CD4-positive, alpha-beta T cell treated with Interleukin-17A for 1 hour (primary cell): ENCODE results near the gene TNS2.
"Not testable (repeated sequence)": the region's sequence is repeated elsewhere in the genome, so short reads cannot be mapped to it uniquely, and the experiment has no call there.

Experiments used
- DNase-seq: peaks from one replicate; pipeline ENCODE4 v3.0.0-alpha.2; 2020

TNS2 gene

DNA sequence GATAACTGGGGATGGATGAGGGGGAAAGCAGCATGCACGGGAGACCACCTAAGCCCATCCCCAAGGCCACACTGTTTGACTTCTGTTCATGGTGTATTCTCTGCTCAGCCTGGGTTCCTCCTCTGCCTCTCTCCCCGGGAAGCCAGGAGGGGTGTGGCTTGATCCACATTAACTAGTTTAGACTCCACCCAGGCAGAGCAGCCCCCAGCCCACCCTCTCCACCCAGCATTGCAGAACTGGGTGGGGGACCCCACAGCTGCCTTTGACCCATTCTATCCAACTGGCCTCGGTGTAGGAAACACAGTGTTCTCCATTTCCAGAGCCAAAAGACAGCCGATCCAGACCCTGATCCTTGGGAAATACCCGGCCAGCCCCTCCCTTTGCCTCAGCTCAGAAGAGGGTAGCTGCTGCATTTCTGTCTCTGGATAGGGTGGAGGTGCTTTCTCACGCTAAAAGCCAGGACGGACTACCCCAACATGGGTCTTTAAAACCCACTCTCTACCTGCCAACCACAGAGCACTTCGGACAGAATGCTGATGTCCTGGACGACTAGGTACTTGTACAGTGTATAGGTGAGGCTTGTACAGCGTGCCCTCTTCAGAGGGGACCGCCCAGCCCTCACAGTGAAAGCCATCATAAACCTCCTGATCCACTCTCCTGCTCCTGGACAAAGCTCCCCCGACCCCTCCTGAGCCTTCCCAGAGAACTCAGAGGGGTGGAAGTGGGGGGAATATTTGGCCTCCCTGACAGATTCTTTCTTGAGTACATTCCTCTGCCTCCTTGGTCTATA lies 20.0 kb downstream of the TNS2 start:
- no peak for DNase-seq

DNA sequence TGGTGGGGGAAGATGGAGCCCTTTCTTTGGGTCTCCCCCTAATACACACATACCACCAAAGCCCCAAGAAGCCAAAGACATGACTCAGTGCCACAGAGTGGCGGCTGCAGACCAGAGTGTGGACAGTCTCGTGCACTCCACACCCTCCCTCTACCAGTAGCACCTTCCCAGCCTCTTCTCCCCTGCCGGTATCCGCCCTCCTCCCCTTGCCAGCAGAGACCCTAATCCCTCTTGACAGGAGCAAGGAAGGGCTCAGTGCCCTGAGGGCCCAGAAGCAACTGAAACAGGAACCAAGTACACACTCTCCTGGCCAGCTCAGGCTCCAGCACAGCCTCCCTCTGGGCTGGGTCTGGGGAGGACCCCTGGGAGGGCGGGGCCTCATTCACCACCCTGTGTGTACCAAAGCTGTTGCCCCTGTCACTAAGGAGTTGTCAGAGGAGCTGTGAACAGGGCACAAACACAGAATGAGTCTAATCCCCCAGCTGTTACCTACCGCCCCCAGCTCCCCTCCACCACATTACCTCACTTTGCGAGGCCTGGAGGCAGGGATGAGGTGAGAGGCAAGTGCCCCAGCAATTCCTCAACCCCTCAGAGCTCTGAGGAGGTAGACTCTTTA lies 21.1 kb downstream of the TNS2 start:
- DNase-seq = no peak

DNA sequence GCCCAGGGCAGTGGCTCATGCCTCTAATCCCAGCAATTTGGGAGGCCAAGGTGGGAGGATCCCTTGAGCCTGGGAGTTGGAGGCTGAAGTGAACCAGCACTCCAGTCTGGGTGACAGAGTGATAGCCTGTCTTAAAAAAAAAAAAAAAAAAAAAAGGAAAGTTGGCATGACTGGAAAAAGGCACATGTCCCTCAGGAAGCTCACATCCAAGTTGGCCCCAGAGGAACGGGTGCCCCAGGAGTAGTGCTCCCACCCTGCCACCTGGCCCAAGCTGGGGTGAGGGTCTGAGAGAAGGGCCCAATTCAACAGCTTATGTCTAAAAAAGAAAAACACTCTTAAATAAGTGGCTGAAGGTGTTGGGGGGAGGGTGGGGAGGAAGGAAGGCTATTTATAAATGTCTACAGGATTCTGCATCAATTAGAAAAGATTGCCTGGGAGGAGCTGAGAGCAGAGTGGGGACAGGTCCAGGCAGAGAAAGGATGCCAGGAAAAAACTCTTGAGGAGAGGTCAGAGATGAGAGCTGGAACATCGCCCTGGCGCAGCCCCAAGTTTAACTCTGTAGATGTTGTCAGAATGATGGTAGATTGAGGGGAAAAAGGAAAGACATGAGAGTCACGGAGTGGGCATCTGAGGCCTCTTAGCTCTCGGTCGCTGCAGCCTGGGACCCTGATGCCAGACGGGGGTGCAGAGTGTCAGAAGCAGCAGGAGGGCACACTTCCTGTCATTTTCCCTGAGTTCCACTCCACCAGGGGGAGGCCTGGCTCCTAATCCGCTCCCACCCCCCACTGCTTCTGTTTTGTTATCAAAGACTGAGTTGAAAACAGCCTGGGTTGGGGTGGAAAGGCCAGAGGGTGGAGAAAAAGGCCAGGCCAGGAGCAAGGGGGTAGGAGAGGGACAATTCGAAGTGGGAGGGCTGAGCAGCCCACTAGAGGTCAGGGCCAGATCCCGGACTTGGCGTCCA lies 22.0 kb downstream of the TNS2 start:
- no peak for DNase-seq

DNA sequence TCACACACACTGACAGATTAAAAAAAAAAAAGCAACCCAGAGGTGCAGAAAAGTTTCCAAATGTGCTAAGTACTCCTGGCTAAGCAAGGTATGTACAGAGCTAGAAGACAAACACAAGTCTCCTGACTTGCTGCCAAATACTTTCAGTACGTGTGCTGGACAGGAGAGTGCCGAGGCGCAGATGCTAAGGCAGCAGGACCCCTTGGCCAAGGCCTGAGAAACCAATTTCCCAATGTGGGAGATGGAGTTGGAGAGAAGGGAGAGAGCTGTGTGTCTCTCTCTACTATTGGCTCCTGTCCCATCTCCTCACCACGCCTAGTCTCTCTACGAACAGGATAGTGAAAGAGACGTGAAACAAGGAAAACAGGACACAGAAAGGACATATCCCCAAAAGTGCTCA lies 24.0 kb downstream of the TNS2 start:
- no peak for DNase-seq

DNA sequence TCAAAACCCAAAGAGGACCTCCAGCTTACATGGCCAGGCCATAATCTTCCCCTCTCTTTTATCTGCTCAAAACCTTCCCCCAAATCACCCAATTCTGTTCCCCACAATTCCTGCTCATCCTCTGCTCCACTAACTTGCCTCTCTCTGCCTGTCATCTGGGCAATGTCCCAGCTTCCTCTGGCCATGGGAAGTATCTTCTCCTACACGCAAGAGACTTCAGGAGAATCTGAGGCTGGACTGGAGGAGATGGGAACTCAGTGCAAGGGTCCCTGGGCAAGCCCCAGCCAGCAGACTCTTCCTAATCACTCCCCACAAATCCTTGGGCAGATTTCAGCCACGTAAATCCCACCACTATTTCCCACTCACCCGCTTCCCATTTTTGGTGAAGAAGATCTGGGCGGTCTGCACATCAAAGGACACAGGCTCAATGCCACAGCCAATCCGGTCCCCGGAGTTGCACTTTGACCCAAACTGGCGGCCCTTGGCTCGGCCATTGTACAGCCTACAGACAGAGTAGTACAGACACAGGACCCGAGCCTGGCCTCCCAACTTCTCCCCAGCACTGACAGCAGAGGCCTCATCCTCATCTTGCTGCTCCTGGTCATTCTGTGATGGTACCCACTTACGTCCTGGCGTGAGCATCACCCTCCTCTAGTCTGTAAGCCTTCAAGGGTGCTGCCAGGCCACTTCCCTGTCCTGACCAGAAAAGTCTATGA lies 24.6 kb downstream of the TNS2 start:
- DNase-seq = no peak

DNA sequence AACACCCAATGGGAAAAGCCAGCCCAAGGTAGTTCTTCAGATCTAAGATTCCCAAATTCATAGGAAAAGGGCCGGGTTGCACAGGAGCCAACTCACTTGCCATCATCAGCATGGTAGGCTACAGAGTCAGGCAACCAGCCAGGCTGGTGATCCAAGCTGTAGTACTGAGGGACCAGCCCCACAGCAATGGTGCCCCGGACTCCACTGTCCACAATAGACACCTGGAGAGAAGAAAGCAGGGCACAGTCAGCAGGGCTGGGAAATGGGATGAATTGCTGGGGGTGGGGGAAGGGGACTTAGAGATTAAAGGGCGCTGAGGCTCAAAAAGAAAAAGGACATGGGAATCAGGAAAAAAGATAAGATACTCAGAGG lies 25.1 kb downstream of the TNS2 start:
- DNase-seq = no peak

DNA sequence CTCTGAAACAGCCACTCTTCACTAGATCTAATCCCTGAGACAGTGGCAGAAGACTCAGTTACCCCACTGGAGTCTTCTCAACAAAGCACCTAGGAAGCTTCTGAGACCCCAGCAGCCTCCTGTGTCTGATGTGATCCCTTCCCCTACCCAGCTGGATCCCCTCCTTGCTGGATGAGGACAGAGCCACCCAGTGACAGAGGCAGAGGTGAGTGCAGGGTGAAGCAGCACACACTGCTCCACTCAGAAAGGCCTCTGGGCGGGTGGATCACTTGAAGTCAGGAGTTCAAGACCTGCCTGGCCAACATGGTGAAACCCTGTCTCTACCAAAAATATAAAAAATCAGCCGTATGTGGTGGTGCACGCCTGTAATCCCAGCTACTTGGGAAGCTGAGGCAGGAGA lies 26.6 kb downstream of the TNS2 start:
- no peak for DNase-seq

DNA sequence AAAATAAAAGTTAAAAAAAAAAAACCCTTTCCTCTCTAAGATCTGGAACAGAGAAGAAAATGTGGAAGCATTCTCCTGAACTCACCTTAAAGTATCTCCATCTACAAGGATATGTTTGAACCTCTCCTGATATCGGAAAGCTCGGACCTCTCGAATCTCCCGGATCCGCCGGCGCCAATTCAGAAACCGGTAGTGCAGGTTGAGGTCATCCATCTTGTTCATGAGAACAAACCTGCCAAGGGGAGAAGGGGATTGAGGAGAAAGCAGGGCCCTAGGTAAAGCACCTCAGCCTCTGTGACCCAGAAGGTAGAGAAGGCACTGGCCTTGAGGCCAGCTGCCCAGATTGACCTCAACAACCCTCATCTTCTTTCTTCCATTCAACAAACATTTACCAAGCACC lies 27.2 kb downstream of the TNS2 start:
- DNase-seq = no peak

DNA sequence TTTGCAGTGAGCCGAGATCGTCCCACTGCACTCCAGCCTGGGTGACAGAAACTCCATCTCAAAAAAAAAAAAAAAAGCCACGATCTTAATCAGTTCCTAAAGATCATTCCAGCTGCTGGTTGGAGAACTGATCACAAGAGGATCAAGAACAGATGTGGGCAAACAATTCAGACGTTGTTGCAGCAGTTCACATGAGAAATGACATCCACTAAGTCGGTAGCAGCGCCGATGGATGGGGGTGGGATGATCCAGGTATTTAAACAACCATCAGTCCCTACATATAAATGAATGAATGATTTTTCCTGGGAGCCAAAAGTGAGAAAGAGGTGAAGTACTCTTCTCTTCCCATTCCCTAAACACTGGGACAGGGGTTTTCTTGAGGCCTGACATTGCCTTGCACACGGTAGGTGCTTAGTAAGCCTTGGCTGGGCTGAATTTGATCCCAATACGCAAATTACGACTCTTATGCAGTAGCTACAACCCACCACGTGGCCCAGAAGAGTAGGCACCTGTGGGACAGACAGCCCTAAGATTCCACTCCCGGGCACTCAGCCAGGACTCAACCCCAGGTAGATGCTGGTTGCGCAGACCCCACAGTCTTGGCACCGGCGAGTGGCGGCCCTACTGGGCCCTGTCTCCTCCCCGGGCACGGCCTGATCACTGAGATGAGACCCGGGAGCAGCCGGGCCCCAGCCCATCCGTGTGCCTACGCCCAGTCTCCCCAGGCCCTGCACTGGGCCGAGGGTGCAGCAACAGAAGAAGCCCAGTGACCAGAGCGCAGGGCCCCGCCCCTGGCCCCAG lies 28.8 kb downstream of the TNS2 start:
- DNase-seq = no peak

DNA sequence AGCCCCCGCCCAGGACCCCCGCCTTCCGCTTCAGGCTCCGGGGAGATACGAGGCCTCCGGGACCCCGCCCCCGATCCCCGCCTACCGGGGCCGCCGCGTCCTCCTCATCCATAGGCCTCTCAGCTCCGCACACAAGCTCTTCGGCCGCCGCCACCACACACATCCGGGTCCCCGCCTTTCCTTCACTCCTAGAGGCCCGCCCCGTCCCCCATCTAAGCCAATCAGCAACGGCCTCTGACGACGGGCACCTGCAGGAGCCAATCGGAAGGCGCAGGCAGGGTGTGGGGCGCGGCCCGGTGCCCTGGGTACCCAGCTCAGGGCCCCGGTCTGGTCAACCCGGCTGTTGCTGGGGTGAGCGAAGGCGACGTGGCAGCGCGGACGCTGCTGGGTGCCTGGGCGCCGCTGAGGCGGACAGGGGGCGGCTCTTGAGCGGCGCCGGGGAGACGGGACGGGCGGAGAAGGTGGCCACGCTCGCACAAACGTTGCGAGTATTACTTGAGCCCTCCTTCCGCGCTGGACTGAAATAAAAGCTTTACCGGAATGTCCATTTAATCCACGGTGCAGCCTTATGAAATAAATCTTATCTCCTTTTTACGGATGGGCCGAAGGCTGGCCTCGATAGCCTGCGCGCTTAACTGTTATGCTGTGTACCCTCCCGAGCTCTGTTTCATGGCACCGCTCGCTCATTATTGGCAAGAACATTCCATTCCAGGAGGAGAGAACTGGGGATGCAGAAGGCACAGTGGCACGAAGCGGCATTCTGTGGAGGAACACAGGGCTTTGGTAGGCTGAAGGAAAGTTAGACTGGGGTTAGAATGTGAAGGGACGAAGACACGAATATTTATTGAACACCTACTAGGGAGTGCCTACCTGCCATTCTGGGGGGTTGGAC lies 29.6 kb downstream of the TNS2 start, which contains the start of gene SPRYD3:
Gene SPRYD3, minus strand, starts transcription at position 165 of the 892 bp plus-strand sequence. Its CDS starts 57 bp downstream, at position 108.
- peak; percentile 98 for DNase-seq

DNA sequence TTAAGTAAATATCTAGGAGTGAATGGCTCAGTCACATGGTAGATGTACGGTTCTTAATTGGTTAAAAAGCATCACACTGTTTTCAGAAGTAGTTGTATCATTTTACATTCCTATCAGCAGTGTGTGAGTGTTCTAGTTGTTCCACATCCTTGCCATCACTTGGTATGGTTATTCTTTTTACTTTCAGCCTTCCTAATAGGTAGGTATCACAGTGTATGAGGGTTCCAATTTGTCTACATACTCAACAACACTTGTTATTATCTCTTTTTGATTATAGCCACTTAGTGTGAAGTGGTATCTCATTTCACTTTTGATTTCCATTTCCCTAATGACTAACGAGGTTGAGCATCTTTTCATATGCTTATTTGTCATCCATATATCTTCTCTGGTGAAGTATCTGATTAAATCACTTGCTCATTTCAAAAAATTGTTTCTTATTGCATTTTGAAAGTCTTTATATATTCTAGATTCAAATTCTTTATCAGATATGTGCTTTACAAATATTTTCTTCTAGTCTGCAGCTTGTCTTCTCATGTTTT lies 32.8 kb downstream of the TNS2 start:
- no peak for DNase-seq

DNA sequence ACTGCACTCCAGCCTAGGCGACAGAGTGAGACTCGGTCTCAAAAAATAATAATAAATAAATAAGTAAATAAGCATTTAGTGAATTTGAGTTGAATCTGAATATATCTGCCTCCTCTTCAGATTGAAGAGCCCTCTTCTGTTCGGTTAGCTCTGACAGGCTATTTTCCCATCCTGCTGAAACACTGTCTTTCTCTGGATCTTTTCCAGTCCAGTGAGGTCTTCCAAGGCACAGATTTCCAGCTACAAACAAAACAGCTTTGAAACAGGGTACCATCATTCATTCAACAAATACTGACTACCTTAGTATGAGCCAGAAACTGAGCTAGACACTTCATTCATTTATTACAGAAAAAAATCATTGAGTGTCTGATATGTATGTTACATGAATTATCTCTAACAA lies 36.5 kb downstream of the TNS2 start:
- DNase-seq = no peak

DNA sequence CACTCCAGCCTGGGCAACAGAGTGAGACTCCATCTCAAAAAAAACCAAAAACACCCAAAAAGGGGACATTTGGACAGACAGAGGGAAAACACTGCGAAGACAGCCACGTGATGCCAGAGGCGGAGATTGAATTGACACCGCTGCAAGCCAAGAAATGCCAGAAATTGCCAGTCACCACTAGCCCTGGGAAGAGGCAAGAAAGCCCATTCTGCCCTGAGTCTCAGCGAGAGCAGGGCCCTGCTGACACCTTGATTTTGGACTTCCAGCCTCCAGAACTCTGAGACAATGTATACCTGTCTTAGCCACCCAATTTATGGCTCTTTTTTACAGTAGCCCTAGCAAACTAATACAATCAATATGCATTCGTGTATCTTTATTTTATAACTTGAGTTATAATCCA lies 40.2 kb downstream of the TNS2 start:
- DNase-seq = no peak

DNA sequence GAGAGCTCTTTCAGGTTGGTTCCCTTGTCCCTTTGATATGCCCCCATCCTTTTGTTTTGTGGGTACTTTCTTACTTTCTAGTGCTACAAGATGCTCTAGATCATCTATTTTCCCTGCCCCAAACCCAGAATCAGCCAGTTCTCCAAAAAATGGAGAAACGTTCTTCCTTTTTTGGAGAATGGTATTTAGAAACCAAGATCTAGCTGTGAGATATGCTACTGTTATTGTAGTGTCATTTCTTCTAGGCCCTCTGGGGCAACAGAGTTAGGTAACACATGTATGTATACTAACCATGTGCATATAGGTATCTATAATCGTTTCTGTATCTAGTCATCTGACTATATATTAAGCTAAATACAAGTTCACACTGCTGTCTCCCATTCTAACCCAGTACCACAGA lies 40.7 kb downstream of the TNS2 start:
- no peak for DNase-seq

DNA sequence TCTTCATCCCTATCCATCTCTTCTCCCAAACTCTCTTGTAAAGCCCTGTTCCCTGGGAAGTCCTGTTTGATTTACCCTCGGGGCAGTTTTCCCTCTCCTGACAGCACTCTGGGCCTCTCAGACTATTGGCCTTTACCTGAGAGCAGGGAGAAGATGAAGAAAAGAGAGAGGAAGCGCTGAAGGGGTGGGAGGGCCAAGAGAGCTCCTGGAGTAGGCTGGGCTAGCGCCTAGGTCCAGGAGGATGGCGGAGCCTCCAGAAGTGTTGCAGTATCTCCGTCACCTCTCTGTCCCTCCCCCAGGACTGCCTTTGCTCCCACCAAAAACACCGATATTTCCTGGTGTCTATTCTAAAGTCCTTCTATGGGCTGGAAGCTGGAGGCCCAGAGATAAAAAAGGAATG lies 41.9 kb downstream of the TNS2 start:
- no peak for DNase-seq

DNA sequence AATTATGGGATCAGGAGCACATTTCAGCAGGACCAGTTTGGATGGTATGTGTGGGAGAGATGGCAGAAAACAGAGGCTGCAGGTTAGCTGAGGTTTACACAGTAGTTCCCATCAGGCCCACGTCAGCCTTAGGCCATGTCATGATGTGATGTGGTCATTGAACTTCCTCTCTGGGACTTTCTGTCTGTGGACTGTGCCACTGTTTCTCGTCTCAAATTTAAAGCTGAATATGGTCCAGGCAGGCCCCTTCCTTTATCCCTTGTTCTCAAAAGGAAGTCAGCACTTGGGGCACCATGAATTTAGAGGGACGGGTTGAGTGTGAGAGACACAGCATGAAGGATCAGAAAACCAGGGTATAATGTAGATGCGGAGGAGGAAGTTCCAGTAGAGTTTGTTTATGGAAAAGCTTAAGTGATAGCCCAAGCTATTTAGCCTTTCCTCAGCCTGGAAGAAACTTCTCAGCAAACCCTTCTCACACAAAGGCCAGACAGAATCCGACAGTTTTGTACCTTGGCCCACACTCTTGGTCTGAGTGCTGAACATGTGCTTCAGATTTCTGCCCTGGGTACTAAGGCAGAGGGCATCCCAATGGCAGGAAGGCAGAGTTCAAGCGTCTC lies 44.0 kb downstream of the TNS2 start:
- DNase-seq = no peak

DNA sequence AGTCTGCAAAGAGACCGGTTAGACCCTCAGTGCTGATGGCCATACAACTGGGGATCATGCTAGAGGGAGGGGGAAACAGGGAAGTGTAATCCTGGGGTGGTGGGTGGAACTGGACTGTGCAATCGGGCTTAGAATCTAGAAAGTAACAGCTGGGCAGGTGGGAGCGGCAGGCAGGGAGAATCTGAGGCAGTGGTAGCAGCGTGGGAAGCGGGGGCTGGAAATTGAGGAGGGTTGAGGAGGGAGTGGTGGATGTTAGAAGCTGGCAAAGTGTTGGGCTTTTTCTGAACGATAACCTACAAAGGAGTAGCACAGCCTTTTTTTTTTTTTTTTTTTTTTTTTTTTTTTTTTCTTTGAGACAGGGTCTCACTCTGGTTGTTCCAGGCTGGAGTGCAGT lies 44.5 kb downstream of the TNS2 start:
- no peak for DNase-seq

DNA sequence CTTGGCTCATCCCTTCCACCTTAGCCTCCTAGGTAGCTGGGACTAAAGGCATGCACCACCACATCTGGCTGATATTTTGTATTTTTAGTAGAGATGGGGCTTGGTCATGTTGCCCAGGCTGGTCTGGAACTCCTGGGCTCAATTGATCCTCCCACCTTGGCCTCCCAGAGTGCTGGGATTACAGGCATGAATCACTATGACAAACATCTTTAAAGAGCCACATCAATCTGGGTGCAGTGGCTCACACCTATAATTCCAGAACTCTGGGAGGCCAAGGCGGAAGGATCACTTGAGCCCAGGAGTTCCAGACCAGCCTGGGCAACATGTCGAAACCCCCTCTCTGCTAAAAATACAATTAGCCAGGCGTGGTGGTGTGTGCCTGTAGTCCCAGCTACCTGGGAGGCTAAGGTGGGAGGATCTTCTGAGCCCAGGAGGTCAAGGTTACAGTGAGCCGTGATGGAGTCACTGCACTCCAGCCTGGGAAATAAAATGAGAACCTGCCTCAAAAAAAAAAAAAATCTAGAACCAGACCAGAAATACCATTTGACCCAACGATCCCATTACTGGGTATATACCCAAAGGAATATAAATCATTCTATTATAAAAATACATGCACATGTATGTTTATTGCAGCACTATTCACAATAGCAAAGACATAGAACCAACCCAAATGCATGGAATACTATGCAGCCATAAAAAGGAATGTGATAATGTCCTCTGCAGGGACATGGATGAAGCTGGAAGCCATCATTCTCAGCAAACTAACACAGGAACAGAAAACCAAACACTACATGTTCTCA lies 45.1 kb downstream of the TNS2 start:
- DNase-seq = not testable (repeated sequence)

DNA sequence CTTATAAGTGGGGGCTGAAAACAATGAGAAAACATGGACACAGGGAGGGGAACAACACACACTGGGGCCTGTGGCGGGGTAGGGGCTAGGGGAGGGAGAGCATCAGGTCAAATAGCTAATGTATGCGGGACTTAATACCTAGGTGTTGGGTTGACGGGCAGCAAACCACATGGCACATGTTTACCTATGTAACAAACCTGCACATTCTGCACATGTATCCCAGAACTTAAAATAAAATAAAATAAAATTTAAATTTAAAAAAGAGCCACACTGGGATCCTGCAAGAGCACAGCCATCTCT lies 45.7 kb downstream of the TNS2 start:
- not testable (repeated sequence) for DNase-seq
